ENCODE data around the gene SOX30. TPM values are rescaled to one million over a fixed set of nuclear protein-coding genes. Genes with fewer than 3 reads are reported as not detected.

SOX30 gene
- total RNA-seq, 1 donor from 2014 or later = not detected

DNA sequence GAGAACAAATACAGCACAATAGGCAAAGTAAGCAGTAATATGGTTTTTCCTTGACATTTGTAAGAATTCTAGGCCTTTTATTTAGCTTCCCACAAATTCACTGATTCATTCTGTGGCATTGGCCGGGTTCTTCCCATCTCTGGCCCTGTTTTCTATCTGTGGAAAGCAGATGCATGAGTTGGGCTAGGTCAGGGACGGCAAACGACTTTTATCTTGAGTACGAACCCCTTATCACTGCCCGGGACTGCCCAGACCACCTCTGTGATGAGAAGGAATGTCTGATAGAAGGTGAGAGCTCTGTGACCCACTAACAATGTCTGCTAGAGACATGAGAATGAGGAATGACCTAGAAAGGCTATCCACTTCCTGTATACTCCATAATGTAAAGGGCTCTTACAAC lies 41.2 kb downstream of the SOX30 start:
- Histone ChIP-seq H3K27ac (no peak overlapping the region), H3K27me3 (no peaks in the 10 kb centered on the region), H3K4me1 (no peaks in the 10 kb centered on the region), H3K4me3 (no peak overlapping the region), H3K36me3 (no peaks in the 10 kb centered on the region), H3K9me3 (no peaks in the 10 kb centered on the region)
- intact Hi-C loops (cut with DNase I) = no loop called here
- DNase-seq (ENCODE audit: extremely low spot score in 2 of 2) = no peak
- TF ChIP-seq POLR2A (IDR thresholded peaks at IDR 0.05) (no peak), POLR2AphosphoS5 (IDR thresholded peaks at IDR 0.05; ENCODE audit: insufficient read depth in 1 of 2, low read depth in 1 of 2) (no peak), CTCF (IDR thresholded peaks at IDR 0.05) (no peak)

DNA sequence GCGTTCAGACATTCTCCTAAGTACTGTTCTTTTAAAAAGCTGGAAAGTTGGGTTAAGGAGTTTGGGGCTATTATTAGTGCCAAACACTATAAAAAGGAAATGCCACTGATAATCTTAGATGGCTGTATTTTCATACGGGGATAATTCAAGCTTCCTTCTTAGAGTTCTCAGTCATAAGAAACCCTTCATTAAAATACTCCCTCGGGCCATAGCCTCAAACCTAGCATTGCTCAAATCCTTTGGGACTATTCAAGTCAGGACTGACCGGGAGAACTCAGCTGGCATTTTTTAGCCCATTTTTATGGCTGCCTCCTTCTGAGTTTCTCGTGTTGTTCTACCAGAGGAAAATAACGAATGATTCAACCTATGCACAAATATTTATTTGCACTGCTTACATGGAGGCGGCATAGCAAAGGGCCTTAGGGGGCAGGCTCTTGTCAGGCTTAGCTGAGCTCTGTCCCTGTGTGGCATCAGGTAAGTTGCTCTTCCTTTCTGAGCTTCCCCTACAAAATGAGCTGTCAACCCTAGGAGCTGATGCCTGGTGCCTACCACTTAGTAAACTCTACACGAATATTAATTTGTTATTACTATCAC lies 43.2 kb downstream of the SOX30 start:
- TF ChIP-seq CTCF (IDR thresholded peaks at IDR 0.05) = no peak
- no peak for TF ChIP-seq POLR2A (IDR thresholded peaks at IDR 0.05)
- no peak for TF ChIP-seq POLR2AphosphoS5 (IDR thresholded peaks at IDR 0.05; ENCODE audit: insufficient read depth in 1 of 2, low read depth in 1 of 2)
- Histone ChIP-seq H3K9me3 (no peaks in the 10 kb centered on the region), H3K4me3 (no peak overlapping the region), H3K27me3 (no peaks in the 10 kb centered on the region), H3K36me3 (no peaks in the 10 kb centered on the region), H3K27ac (no peak overlapping the region), H3K4me1 (no peaks in the 10 kb centered on the region)
- intact Hi-C loops (cut with DNase I) = no loop called here
- no peak for DNase-seq (ENCODE audit: extremely low spot score in 2 of 2)

- no peak for DNase-seq (ENCODE audit: extremely low spot score in 2 of 2)
- Histone ChIP-seq H3K4me3 (no peak overlapping the region), H3K27ac (no peak overlapping the region), H3K4me1 (no peaks in the 10 kb centered on the region), H3K36me3 (no peaks in the 10 kb centered on the region), H3K9me3 (no peaks in the 10 kb centered on the region), H3K27me3 (no peaks in the 10 kb centered on the region)
- TF ChIP-seq CTCF (IDR thresholded peaks at IDR 0.05) (no peak), POLR2AphosphoS5 (IDR thresholded peaks at IDR 0.05; ENCODE audit: insufficient read depth in 1 of 2, low read depth in 1 of 2) (no peak), POLR2A (IDR thresholded peaks at IDR 0.05) (no peak)
- intact Hi-C loops (cut with DNase I) = no loop called here
Measured at GRCh38 chr5:157607371-157608161, 44.7 kb downstream of the SOX30 start.

DNA sequence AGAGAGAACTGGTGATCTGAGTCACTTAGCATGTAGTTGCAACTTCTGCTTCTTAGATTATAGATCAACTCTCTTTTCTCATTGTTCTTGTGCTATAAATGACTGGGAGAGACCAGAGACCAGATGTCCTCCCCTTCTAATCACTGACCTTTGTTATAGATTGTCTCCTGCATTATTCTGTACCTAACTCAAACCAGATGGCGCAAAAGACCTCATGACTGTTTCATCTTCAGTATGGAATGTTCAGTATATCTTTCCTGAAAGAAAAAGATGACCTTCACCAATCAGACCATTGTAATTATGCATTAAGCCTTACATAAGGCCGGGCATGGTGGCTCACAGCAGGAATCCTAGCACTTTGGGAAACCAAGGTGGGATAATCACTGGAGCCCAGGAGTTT lies 46.2 kb downstream of the SOX30 start:
- H3K27me3 ChIP-seq = no peaks in the 10 kb centered on the region
- no peaks in the 10 kb centered on the region for H3K36me3 ChIP-seq
- no peak overlapping the region for H3K27ac ChIP-seq
- H3K9me3 ChIP-seq = no peaks in the 10 kb centered on the region
- DNase-seq (ENCODE audit: extremely low spot score in 2 of 2) = no peak
- H3K4me3 ChIP-seq = no peak overlapping the region
- no peaks in the 10 kb centered on the region for H3K4me1 ChIP-seq
- TF ChIP-seq POLR2A (IDR thresholded peaks at IDR 0.05) (no peak), POLR2AphosphoS5 (IDR thresholded peaks at IDR 0.05; ENCODE audit: insufficient read depth in 1 of 2, low read depth in 1 of 2) (no peak)
- intact Hi-C loops (cut with DNase I) = no loop called here

GRCh38 chr5:157603333-157604190 lies 48.7 kb downstream of the SOX30 start:
- Histone ChIP-seq H3K27ac (no peak overlapping the region), H3K4me1 (no peaks in the 10 kb centered on the region), H3K4me3 (no peak overlapping the region), H3K36me3 (no peaks in the 10 kb centered on the region), H3K9me3 (no peaks in the 10 kb centered on the region), H3K27me3 (no peaks in the 10 kb centered on the region)
- intact Hi-C loops (cut with DNase I) = no loop called here
- TF ChIP-seq POLR2AphosphoS5 (IDR thresholded peaks at IDR 0.05; ENCODE audit: insufficient read depth in 1 of 2, low read depth in 1 of 2) = no peak
- no peak for TF ChIP-seq POLR2A (IDR thresholded peaks at IDR 0.05)
- no peak for TF ChIP-seq CTCF (IDR thresholded peaks at IDR 0.05)
- DNase-seq (ENCODE audit: extremely low spot score in 2 of 2) = no peak

Measured in vagina (tissue), 2 donors.